K562 (cell line): Measurements from ENCODE around the gene SLC34A3. TPM values are rescaled to one million over a fixed set of nuclear protein-coding genes. Genes with fewer than 3 reads are reported as not detected.

Source experiments
- ESRRA ChIP-seq: fragments of 450-650 bp; IDR thresholded peaks from 2 replicates; pipeline ENCODE4 v1.6.1; 2014; ENCODE audit warnings: low read depth, mild to moderate bottlenecking, moderate library complexity, borderline replicate concordance
- FOS ChIP-seq: IDR thresholded peaks from 3 replicates; pipeline ENCODE4 v1.6.1; 2011; ENCODE audit not compliant: insufficient read length; ENCODE audit errors: extremely low read depth
- FOXM1 ChIP-seq, 2 experiments: fragments of 450-650 bp in 1 of 2; sonication (generic) in 1 of 2; formaldehyde crosslinking in 1 of 2; IDR thresholded peaks; 2 replicates each; pipeline versions ENCODE4 v1.6.1 to v1.9.0; 2017 to 2022; ENCODE audit warnings: low read depth in 2 of 2, mild to moderate bottlenecking in 2 of 2, missing genetic modification reagents in 1 of 2, moderate library complexity in 1 of 2
- GATAD2A ChIP-seq: fragments of 450-650 bp; IDR thresholded peaks from 2 replicates; pipeline ENCODE4 v1.6.1; 2017
- HDAC2 ChIP-seq: fragments of 450-650 bp; IDR thresholded peaks from 2 replicates; pipeline ENCODE4 v1.6.1; 2016; ENCODE audit warnings: mild to moderate bottlenecking
- HDAC3 ChIP-seq: fragments of 450-650 bp; IDR thresholded peaks from 2 replicates; pipeline ENCODE4 v1.6.1; 2018; ENCODE audit warnings: borderline replicate concordance, mild to moderate bottlenecking, moderate library complexity; ENCODE audit not compliant: partially characterized antibody
- HNRNPL ChIP-seq: fragments of 200-400 bp; formaldehyde crosslinking; IDR thresholded peaks from 2 replicates; pipeline ENCODE4 v1.6.1; 2017; ENCODE audit warnings: low read depth, mild to moderate bottlenecking, low read length
- LCOR ChIP-seq: sonication (generic); formaldehyde crosslinking; IDR thresholded peaks from 2 replicates; pipeline ENCODE4 v1.8.0; 2022; ENCODE audit warnings: mild to moderate bottlenecking, missing genetic modification reagents
- MCM7 ChIP-seq, 2 experiments: fragments of 450-650 bp; IDR thresholded peaks; 2 replicates each; pipeline ENCODE4 v1.6.1; 2016 to 2018
- POLR2G ChIP-seq: fragments of 200-400 bp; formaldehyde crosslinking; IDR thresholded peaks from 2 replicates; pipeline ENCODE4 v1.6.1; 2017; ENCODE audit warnings: low read depth, mild to moderate bottlenecking, antibody characterized with exemption, low read length, moderate library complexity
- RBFOX2 ChIP-seq: fragments of 200-400 bp; formaldehyde crosslinking; IDR thresholded peaks from 2 replicates; pipeline ENCODE4 v1.6.1; 2017; ENCODE audit warnings: low read depth, mild to moderate bottlenecking, low read length, moderate library complexity
- SMAD4 ChIP-seq: fragments of 250-450 bp; sonication (Bioruptor Pico); conservative IDR thresholded peaks from 2 replicates; pipeline ENCODE4 v1.8.0; 2021; ENCODE audit warnings: inconsistent platforms, mild to moderate bottlenecking, moderate library complexity
- ZBTB43 ChIP-seq: sonication (generic); formaldehyde crosslinking; IDR thresholded peaks from 2 replicates; pipeline ENCODE4 v1.8.0; 2023; ENCODE audit warnings: mild to moderate bottlenecking, missing genetic modification reagents
- ZNF282 ChIP-seq: sonication (generic); formaldehyde crosslinking; IDR thresholded peaks from 2 replicates; pipeline ENCODE4 v1.8.1; 2023; ENCODE audit warnings: missing genetic modification reagents
- polyA plus RNA-seq, 8 experiments: library from polyadenylated mRNA; depleted of rRNA in 4 of 8; stranded (reverse) in 5 of 8; unstranded in 3 of 8; fragments of >200 nt; fragmentation: Nextera tagmentation in 2 of 8; fragmentation: Illumina TruSeq in 1 of 8; extraction: Ambion mirVana in 2 of 8; extraction: Trizol in 1 of 8; gene quantifications; 2 replicates each; pipeline versions ENCODE4 v1.2.1 to v1.2.3, GENCODE V29; 2011 to 2014; ENCODE audit warnings: inconsistent platforms in 1 of 8, missing spikeins in 1 of 8
- total RNA-seq, 7 experiments: library from RNA; depleted of rRNA in 6 of 7; stranded (reverse); fragments of >200 nt in 6 of 7; fragmentation: Illumina TruSeq in 2 of 7; extraction: Trizol in 2 of 7; gene quantifications; 2 replicates each; pipeline versions ENCODE4 v1.2.1 to v1.2.3, GENCODE V29; 2011 to 2021; ENCODE audit warnings: low replicate concordance in 1 of 7
- TF ChIP-seq, protein P1 (sequence below): fragments of 150-350 bp; conservative IDR thresholded peaks from 2 replicates; pipeline ENCODE4 v1.6.1; 2014; ENCODE audit warnings: low read length
- TF ChIP-seq, protein P2 (sequence below): sonication (generic); formaldehyde crosslinking; IDR thresholded peaks from 2 replicates; pipeline ENCODE4 v1.8.0; 2022; ENCODE audit warnings: mild to moderate bottlenecking, missing genetic modification reagents
- TF ChIP-seq, protein P3 (sequence below): fragments of 250-450 bp; sonication (Bioruptor Pico); IDR thresholded peaks from 2 replicates; pipeline ENCODE4 v1.9.0; 2021; ENCODE audit warnings: mild to moderate bottlenecking

SLC34A3 gene
- total and polyA plus RNA-seq, 9 of the 15 experiments (the other 6 are each of a cell fraction or from before 2014, with no cell fraction given) = not detected

DNA sequence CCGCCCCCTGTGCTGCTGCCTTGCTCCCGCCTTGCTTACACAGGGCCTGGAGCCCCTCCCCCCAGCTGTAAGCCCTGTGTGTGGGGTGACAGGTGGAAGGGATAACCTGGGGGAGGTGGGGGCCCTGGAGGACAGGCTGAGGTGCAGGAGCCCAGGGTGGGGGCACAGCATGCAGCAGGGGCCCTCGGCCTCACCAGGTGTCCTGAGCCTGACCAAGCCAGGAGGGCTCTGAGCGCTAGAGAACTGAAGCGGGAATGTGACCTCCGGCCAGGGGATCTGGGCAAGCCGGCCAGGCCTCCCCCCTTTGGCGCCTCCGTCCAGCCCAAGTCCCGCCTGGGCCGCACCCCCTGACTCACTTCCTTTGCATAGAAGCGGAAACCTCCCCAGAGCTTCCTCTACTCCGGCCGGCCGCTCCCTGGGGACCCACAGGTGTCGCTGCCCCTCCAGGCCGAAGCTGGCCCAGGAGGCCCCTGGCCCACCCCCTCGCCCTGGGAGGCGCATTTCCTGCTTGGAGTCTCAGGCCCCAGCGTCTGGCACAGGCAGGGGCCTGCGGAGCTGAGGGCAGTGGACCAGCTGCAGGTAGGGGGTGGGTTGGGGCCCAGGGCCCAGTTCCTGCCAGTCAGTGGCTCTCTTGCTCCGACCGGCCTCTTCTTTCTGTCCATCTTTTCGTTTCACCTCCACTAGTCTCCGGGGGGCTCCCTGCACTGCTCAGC, 46.8 kb downstream of the SLC34A3 start, which contains the start of gene TOR4A (continued):
- TF ChIP-seq, protein P1, sequence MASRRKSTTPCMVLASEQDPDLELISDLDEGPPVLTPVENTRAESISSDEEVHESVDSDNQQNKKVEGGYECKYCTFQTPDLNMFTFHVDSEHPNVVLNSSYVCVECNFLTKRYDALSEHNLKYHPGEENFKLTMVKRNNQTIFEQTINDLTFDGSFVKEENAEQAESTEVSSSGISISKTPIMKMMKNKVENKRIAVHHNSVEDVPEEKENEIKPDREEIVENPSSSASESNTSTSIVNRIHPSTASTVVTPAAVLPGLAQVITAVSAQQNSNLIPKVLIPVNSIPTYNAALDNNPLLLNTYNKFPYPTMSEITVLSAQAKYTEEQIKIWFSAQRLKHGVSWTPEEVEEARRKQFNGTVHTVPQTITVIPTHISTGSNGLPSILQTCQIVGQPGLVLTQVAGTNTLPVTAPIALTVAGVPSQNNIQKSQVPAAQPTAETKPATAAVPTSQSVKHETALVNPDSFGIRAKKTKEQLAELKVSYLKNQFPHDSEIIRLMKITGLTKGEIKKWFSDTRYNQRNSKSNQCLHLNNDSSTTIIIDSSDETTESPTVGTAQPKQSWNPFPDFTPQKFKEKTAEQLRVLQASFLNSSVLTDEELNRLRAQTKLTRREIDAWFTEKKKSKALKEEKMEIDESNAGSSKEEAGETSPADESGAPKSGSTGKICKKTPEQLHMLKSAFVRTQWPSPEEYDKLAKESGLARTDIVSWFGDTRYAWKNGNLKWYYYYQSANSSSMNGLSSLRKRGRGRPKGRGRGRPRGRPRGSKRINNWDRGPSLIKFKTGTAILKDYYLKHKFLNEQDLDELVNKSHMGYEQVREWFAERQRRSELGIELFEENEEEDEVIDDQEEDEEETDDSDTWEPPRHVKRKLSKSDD = 0 out of 2 replicates have a peak, but pooled peaks have one; percentile 18
- TF ChIP-seq GATAD2A (peak; percentile 32; the same call in 1 of the 2 replicates), RBFOX2 (peak; percentile 91), ZNF282 (0 out of 2 replicates have a peak, but pooled peaks have one; percentile 37), HDAC2 (peak; percentile 64; the same call in 1 of the 2 replicates), FOXM1 (IDR thresholded peaks at IDR 0.05; ENCODE audit: low read depth) (no peak), FOXM1 (CRISPR knock-in tag; IDR thresholded peaks at IDR 0.05; ENCODE audit: low read depth) (peak; percentile 46; the same call in 1 of the 2 replicates), POLR2G (peak; percentile 94), SMAD4 (CRISPR knock-in tag) (peak; percentile 50; the same call in 1 of the 2 replicates), HDAC3 (peak; percentile 55), LCOR (CRISPR knock-in tag) (peak; percentile 23), FOS (no peak), MCM7 (IDR thresholded peaks at IDR 0.05) (no peak), ESRRA (peak; percentile 44; the same call in 1 of the 2 replicates), HNRNPL (peak; percentile 85), ZBTB43 (CRISPR knock-in tag) (0 out of 2 replicates have a peak, but pooled peaks have one; percentile 30)
- TF ChIP-seq, protein P2, sequence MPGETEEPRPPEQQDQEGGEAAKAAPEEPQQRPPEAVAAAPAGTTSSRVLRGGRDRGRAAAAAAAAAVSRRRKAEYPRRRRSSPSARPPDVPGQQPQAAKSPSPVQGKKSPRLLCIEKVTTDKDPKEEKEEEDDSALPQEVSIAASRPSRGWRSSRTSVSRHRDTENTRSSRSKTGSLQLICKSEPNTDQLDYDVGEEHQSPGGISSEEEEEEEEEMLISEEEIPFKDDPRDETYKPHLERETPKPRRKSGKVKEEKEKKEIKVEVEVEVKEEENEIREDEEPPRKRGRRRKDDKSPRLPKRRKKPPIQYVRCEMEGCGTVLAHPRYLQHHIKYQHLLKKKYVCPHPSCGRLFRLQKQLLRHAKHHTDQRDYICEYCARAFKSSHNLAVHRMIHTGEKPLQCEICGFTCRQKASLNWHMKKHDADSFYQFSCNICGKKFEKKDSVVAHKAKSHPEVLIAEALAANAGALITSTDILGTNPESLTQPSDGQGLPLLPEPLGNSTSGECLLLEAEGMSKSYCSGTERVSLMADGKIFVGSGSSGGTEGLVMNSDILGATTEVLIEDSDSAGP (CRISPR knock-in tag) = no peak
- TF ChIP-seq, protein P3, sequence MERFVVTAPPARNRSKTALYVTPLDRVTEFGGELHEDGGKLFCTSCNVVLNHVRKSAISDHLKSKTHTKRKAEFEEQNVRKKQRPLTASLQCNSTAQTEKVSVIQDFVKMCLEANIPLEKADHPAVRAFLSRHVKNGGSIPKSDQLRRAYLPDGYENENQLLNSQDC (CRISPR knock-in tag) = no peak
